ENCODE results near the gene ADAMTS16.

- no peak for TF ChIP-seq EZH2 (IDR thresholded peaks at IDR 0.05; ENCODE audit: borderline replicate concordance, low read length)
- TF ChIP-seq, protein P1, sequence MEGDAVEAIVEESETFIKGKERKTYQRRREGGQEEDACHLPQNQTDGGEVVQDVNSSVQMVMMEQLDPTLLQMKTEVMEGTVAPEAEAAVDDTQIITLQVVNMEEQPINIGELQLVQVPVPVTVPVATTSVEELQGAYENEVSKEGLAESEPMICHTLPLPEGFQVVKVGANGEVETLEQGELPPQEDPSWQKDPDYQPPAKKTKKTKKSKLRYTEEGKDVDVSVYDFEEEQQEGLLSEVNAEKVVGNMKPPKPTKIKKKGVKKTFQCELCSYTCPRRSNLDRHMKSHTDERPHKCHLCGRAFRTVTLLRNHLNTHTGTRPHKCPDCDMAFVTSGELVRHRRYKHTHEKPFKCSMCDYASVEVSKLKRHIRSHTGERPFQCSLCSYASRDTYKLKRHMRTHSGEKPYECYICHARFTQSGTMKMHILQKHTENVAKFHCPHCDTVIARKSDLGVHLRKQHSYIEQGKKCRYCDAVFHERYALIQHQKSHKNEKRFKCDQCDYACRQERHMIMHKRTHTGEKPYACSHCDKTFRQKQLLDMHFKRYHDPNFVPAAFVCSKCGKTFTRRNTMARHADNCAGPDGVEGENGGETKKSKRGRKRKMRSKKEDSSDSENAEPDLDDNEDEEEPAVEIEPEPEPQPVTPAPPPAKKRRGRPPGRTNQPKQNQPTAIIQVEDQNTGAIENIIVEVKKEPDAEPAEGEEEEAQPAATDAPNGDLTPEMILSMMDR (conservative IDR thresholded peaks at IDR 0.05 in 1 of 2, IDR thresholded peaks at IDR 0.05 in 1 of 2; ENCODE audit: extremely low read depth in 1 of 2, insufficient read depth in 1 of 2, low read depth in 1 of 2, low read length in 2 of 2), result no peak
These were observed 19.4 kb downstream of the ADAMTS16 start for GRCh38 chr5:5159282-5160103.

Measured in mammary epithelial cell (primary cell).